Measurements from ENCODE around the gene SLC43A3. TPM values are rescaled to one million over a fixed set of nuclear protein-coding genes. Genes with fewer than 3 reads are reported as not detected.

Gene SLC43A3
- total RNA-seq, 1 experiment from 2014 or later = 21.4 TPM

- no peak for TF ChIP-seq CTCF (conservative IDR thresholded peaks at IDR 0.05)
- no peak overlapping the region for H3K23ac ChIP-seq (ENCODE audit: insufficient read length, low read depth, low read length)
- H4K20me1 ChIP-seq (ENCODE audit: control insufficient read depth, insufficient read depth, insufficient read length) = no peaks in the 10 kb centered on the region
- H4K91ac ChIP-seq (ENCODE audit: insufficient read length, low read depth, low read length) = no peak overlapping the region
- no peak overlapping the region for H2BK20ac ChIP-seq (ENCODE audit: low read depth, low read length, poor library complexity, severe bottlenecking)
- no peaks in the 10 kb centered on the region for H3K36me3 Mint-ChIP-seq (ENCODE audit: insufficient read depth in 1 of 3, low read depth in 3 of 3)
- no peaks in the 10 kb centered on the region for H3K23me2 ChIP-seq (ENCODE audit: insufficient read length, low read depth, low read length, poor library complexity, severe bottlenecking)
- no peaks in the 10 kb centered on the region for H3K9me3 ChIP-seq (ENCODE audit: control insufficient read depth, low read depth, low read length)
- H3K4ac ChIP-seq (ENCODE audit: low read depth, low read length) = no peak overlapping the region
- H3K4me1 ChIP-seq (ENCODE audit: insufficient read depth, low read length) = peaks cover 4% of the 10 kb centered on the region
- H3T11ph ChIP-seq (ENCODE audit: low read length) = no peak overlapping the region
- H2BK120ac ChIP-seq (ENCODE audit: low read depth, low read length, poor library complexity, severe bottlenecking) = no peak overlapping the region
- no peak overlapping the region for H3K18ac ChIP-seq (ENCODE audit: insufficient read length, low read depth, low read length)
- no peak overlapping the region for H3K27ac ChIP-seq (ENCODE audit: insufficient read length, low read depth, low read length)
- H3K27ac Mint-ChIP-seq = no peak overlapping the region; a peak in 1 of 7 replicates
- H3K9ac ChIP-seq (ENCODE audit: extremely low read depth, insufficient read length, low read length) = no peak overlapping the region
- WGBS (ENCODE audit: extremely low coverage, insufficient read length, low lambda C conversion rate) = no CpG with 5 or more reads among the region's 7 CpGs
- no peak overlapping the region for H2BK15ac ChIP-seq (ENCODE audit: low read depth, low read length)
- no peaks in the 10 kb centered on the region for H3K27me3 ChIP-seq (ENCODE audit: insufficient read depth, low read length)
- H4K5ac ChIP-seq (ENCODE audit: insufficient read length, low read depth, low read length) = no peak overlapping the region
- H2AFZ ChIP-seq (ENCODE audit: low read length) = no peak overlapping the region
- no peak overlapping the region for H2BK5ac ChIP-seq (ENCODE audit: insufficient read length, low read length)
- H2BK12ac ChIP-seq (ENCODE audit: insufficient read length, low read depth, low read length) = no peak overlapping the region
- no peak for DNase-seq
- H3K27me3 Mint-ChIP-seq (ENCODE audit: low read depth) = peaks cover 16% of the 10 kb centered on the region
- H3K56ac ChIP-seq (ENCODE audit: insufficient read length, low read depth, low read length) = no peak overlapping the region
- no peak overlapping the region for H4K8ac ChIP-seq (replicated peaks; ENCODE audit: insufficient read length, low read depth, low read length)
- H3K4me1 Mint-ChIP-seq = peaks cover 16% of the 10 kb centered on the region in 2 experiments
- no peaks in the 10 kb centered on the region for H3K9me3 Mint-ChIP-seq
- H2AK5ac ChIP-seq (ENCODE audit: insufficient read length, low read length) = no peak overlapping the region
- no peak overlapping the region for H3K4me3 Mint-ChIP-seq
- H3K4me2 ChIP-seq (ENCODE audit: insufficient read depth, insufficient read length, low read length) = no peak overlapping the region
- H3K14ac ChIP-seq (ENCODE audit: insufficient read depth, low read length) = no peak overlapping the region
- H3K79me2 ChIP-seq (ENCODE audit: insufficient read depth, low read length) = no peaks in the 10 kb centered on the region
- no peaks in the 10 kb centered on the region for H3K79me1 ChIP-seq (ENCODE audit: insufficient read depth, low read depth, low read length, poor library complexity, severe bottlenecking)
These were observed 56.7 kb downstream of the SLC43A3 start for GRCh38 chr11:57370251-57370650.

Measured in H9 (cell line).